K562 treated with DMSO at 1 percent for 12 hours (cell line): ENCODE measurements around the gene SLX4IP. TPM values are rescaled to one million over a fixed set of nuclear protein-coding genes. Genes with fewer than 3 reads are reported as not detected.

ENCODE experiments used
- total RNA-seq: library from RNA; unstranded; fragments of 300-600 nt; gene quantifications from 2 replicates; pipeline ENCODE4 v1.2.3, GENCODE V29; 2022; ENCODE audit not compliant: insufficient read depth

SLX4IP gene
- 0.41 and 2.5 TPM in 2 replicates for total RNA-seq

GRCh38 chr20:10434832-10435812, at the start of gene SLX4IP:
Gene SLX4IP, plus strand, starts transcription at chr20:10435305. Its CDS starts 22,900 bp downstream, at chr20:10458205.

DNA sequence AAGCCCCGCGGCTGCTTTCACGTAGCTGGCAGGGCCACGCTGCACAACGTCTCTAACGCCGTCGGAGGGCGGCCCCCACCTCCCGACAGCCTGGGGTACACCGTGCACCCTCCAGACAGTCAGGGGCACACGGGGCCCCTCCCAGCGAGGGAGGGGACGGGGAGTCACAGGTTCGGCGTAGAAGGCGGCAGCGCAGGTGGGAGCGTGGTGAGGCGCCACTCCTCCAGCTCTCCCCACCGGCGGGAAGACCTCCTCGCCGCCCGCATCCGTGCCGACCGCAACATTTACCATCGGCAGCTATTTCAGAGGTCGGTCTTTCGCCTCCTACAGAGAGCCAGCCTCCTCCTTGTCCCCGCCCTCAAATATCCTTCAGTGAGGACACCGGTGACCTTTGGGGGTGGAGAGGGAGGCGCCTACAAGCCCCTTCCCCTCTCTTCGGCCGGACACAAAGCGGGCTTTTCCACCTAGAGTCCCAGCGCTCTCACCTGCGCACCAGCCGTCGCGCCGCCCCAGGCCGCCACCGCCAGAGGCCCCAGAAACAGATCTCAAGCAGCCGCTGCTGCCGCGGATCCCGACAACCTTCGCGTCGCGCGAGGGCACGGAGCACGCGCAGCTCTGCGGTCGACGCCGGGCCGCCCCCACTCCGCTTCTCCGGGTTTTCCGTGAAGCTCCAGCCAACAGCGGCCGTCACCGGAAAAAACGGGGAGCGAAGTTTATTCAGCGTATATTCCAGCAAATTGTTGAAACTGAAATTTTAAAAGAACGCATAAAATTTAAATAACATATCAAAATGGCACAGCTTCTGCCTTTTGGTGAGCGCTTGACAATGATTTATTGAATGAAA, 1.3 kb upstream of the SLX4IP start, which contains the start of gene MKKS:
TSS of gene MKKS (minus strand) at position 600 of the 844 bp plus-strand sequence. CDS start 20,708 bp downstream, outside the sequence.

GRCh38 chr20:10673842-10674683, 239.0 kb downstream of the SLX4IP start, which contains the start of gene JAG1:
Gene JAG1, minus strand, starts transcription at chr20:10673999. Its CDS starts 469 bp downstream, at chr20:10673530.

Other genes with a start within 250 kb of the SLX4IP start
- not detected in 2 replicates for gene SNAP25, start 216.5 kb upstream of the SLX4IP start, total RNA-seq
- 5.4 and 9.6 TPM in 2 replicates for gene MKKS, start 1.1 kb upstream of the SLX4IP start, total RNA-seq
- 0.16 TPM in 1 of 2 replicates, not detected in the other for gene JAG1, start 238.7 kb downstream of the SLX4IP start, total RNA-seq